Renal cortical epithelial cell (primary cell): ENCODE results near the gene IL17C. TPM values are rescaled to one million over a fixed set of nuclear protein-coding genes. Genes with fewer than 3 reads are reported as not detected.

Experiments used
- DNase-seq: peaks from one replicate; pipeline ENCODE4 v3.0.0-alpha.2; 2011; ENCODE audit warnings: low read depth
- total RNA-seq: library from RNA; depleted of rRNA; stranded (reverse); fragments of >200 nt; gene quantifications from 2 replicates; pipeline ENCODE4 v1.2.3, GENCODE V29; 2014

IL17C gene
- total RNA-seq, 1 donor from 2014 or later, result not detected

DNA sequence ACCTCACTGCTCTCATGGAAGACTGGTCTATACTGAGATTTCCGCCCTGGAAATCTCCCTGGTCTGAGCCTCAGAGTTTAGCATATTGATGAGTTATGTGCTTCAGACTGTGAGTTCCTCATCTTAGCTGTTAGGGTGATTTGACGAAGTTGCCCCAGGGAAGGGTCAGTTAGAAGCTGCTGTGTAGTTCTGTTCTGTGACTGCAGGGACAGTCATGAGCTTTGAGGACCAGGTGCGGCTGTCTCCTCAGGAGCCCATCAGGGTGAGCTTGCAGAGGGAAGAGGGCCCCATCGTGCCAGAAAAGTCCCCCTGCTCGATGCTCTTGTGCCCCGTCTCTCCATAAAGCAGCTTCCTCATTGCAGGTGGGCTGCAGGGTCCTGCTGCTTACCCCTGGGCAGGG is 28.3 kb upstream of the IL17C start:
- DNase-seq, result no peak

DNA sequence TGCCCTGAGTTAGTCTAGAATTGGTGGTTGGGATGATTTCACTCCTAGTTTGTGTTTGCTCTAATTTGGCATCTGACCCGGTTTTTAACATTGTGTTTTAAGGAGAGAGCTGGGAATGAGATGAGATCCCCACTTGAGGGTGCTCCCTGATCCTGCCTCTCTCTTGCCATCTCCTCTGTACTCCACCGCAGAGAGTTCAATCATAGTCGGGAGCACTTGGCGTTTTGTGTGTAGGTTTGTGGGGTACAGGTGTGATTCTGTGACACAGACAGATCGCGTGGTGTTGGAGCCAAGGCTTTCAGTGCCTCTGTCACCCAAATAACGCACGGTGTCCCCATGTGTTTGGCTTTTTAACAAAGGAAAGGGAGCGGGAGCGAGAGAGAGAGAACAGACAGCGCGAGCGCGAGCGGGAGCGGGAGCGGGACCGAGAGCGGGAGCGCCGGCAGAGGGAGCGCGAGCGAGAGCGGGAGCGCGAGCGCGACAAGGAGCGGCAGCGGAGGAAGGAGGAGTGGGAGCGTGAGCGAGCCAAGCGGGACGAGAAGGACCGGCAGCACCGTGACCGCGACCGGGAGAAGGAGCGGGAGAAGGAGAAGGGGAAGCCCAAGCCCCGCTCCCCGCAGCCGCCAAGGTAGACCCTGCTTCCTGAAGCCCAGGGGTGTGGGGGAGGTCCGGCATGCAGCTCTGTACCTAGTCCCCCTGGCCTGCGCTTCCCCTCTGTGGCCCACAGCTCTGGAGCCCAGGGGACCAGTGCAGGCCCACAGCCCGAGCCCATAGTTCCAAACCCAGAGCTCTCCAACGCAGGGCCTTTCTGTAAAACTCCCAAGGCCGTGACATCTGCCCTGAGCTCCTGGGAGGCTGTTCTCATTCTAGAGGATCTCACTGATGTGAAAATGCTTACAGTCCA is 27.2 kb upstream of the IL17C start:
- no peak for DNase-seq

DNA sequence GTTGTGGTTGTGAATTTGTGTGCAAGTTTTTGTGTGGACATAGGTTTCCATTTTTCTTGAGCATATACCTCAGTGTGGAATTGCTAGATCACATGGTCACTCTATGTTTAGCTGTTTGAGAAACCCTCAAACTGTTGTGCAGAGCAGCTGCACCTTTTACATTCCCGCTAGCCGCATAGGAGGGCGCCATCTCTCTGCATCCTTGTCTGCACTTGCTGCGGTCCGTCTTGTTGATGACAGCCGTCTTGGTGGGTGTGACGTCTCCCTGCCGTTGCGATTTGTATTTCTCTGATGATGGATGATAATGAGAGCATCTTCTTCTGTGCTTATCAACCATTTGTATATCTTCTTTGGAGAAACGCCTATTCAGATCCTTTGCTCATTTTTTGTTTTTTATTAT is 25.1 kb upstream of the IL17C start:
- DNase-seq, result no peak

- DNase-seq, result no peak
These were observed 24.2 kb upstream of the IL17C start for GRCh38 chr16:88613911-88614817.

DNA sequence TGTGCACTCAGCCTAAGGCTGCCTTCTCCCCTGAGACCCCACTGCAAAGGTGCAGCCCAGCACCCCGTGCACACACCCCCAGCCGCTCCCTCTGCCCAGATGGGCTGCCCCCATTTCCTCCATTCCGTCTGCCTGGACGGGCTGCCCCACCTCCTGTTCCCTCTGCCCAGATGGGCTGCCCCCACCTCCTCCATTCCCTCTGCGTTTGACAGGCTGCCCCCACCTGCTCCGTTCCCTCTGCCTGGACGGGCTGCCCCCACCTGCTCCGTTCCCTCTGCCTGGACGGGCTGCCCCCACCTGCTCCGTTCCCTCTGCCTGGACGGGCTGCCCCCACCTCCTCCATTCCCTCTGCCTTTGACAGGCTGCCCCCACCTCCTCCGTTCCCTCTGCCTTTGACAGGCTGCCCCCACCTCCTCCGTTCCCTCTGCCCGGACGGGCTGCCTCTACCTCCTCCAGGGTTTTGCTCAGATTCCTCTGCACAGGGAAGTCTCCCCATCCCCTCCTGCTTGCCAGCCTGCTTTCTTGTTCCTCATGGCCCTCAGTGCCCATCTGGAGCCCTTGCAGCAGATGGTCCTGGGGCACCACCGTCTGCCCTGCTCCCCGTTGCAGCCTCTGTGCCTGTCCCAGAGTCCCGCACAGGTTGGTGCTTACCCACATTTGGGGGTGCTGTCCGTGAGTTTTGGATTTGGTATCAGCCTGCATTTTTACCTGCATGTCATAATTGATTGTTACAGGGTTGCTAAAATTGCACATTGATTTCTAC is 23.4 kb upstream of the IL17C start:
- no peak for DNase-seq

- DNase-seq, result no peak
These were observed 22.1 kb upstream of the IL17C start for GRCh38 chr16:88616320-88616719.

GRCh38 chr16:88616736-88617135 is 21.6 kb upstream of the IL17C start:
- no peak for DNase-seq

GRCh38 chr16:88617268-88618031 is 20.9 kb upstream of the IL17C start:
- DNase-seq, result no peak

DNA sequence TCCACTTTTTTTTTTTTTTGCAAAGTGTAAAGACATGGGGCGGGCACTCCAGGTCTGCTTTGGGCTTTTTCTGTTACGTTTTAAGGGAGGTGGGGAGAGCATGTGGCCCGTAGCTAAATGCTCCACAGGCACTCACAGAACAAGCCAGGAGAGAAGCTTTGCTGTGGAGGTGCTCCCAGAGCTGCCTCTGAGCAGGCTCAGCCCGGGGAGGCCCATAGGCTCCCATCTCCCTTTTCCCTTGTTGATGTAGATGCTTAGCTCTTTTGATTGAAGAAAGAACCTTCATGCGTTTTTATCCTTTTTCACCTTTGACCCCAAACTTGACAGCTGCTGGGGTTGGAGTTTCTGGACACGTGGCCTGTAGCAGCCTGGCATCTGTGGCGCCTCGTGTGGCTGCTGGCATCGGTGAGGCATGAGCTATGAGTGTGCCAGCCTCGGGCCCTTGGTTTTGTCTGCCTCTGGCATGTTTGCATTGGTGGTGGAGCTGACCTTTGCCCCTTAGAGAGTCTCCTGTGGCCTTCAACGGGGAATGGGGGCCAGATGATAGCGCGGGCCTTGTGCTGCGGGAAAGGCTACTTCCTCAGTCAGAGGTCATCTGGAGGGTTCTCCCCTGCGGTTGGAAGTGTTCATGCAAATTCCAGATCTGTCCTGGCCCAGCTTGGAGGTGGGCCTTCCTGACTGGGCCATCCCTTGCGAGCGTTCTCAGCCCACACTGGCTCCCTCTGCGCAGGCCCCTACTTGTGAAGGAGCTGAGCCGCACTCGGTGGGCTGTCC is 20.0 kb upstream of the IL17C start:
- no peak for DNase-seq

- no peak for DNase-seq
These were observed 19.3 kb upstream of the IL17C start for GRCh38 chr16:88618956-88619667.

- DNase-seq, result no peak
These were observed 18.2 kb upstream of the IL17C start for GRCh38 chr16:88619859-88620815.

DNA sequence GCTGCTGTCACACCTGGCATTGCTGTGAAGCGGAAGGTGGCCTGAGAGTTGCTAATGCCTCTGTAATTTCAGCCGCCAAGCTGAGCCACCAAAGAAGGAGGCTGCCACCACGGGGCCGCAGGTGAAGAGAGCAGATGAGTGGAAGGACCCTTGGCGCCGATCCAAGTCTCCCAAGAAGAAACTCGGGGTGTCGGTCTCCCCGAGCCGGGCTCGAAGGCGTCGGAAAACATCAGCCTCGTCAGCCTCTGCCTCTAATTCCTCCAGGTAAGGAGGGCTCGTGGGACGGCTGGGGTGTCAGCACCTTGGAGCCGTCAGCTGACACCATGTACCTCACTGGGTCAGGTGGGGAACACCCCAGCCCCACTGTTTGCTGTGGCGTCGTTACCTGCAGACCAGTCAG is 16.2 kb upstream of the IL17C start:
- DNase-seq, result no peak

- DNase-seq, result no peak
These were observed 15.5 kb upstream of the IL17C start for GRCh38 chr16:88622866-88623265.

GRCh38 chr16:88623858-88624257 is 14.5 kb upstream of the IL17C start:
- DNase-seq, result no peak

- no peak for DNase-seq
These were observed 13.9 kb upstream of the IL17C start for GRCh38 chr16:88624481-88624880.

GRCh38 chr16:88624977-88625576 is 13.3 kb upstream of the IL17C start:
- DNase-seq, result no peak

DNA sequence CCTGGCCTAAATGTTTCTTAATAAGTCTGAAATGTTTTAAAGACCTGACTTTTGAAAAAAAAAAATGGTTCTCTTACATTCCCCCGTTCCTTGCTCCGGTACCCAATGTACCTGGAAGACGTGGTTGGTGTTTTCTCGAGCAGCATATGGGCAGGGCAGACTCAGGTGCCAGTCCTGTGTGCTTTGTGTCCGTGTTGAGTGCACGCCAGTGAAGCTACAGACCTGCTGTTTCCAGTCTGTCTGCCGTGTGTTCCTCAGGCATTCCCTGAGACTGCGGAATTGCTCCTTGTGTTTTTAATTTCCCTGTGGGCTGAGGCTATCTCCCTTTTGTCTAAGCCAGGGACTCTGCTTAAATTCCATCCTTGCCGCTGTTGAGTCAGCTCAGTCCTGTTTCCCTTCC is 11.7 kb upstream of the IL17C start:
- no peak for DNase-seq
